Hepatocyte (in vitro differentiated cells): ENCODE results near the gene CCNB1IP1.

Source experiments
- CTCF ChIP-seq: fragments of 200-600 bp; sonication (generic); IDR thresholded peaks from 2 replicates; pipeline ENCODE4 v1.5.1; 2016; ENCODE audit warnings: antibody characterized with exemption, mild to moderate bottlenecking; ENCODE audit not compliant: poor library complexity
- EZH2 ChIP-seq: fragments of 200-600 bp; sonication (generic); IDR thresholded peaks from 2 replicates; pipeline ENCODE4 v1.6.1; 2016; ENCODE audit warnings: antibody characterized with exemption, mild to moderate bottlenecking, borderline replicate concordance

GRCh38 chr14:20346713-20347112 lies 13.6 kb upstream of the CCNB1IP1 start:
- TF ChIP-seq CTCF: no peak
- TF ChIP-seq EZH2: no peak
